ENCODE data around the gene MYOF.
"Not testable (repeated sequence)": the region's sequence is repeated elsewhere in the genome, so short reads cannot be mapped to it uniquely, and the experiment has no call there.

Gene MYOF

DNA sequence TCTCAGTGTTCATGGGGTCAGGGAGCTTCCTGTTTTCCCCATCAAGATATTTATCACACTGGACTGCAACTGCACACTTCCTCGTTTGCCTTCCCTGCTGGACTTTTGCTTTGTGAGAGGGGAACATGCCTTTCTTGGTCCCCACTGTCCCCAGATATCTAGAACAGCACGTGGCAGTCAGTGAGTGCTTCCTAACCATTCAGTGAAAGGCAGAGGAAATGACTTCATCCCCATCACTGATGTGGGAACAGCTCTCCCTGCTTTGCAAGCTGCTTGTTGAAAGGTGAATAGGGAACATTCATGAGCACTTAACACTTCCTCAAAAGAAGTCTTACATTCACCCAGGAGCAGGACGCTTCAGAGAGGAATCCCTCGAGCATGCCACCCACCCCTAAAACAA is 135.4 kb downstream of the MYOF start:
- ATAC-seq = no peak

GRCh38 chr10:93346108-93346507 is 136.0 kb downstream of the MYOF start:
- H3K27ac Mint-ChIP-seq = no peak overlapping the region
- H3K4me3 Mint-ChIP-seq = no peak overlapping the region
- DNase-seq (ENCODE audit: low spot score in 2 of 2) = no peak
- H3K4me1 Mint-ChIP-seq = peaks cover 6% of the 10 kb centered on the region
- peak; percentile 34 for ATAC-seq
- no peaks in the 10 kb centered on the region for H3K9me3 Mint-ChIP-seq
- H3K36me3 Mint-ChIP-seq = no peaks in the 10 kb centered on the region

More for the DNA sequence above, 135.4 kb downstream of the MYOF start:
- no peak overlapping the region for H3K4me3 Mint-ChIP-seq
- H3K36me3 Mint-ChIP-seq = no peaks in the 10 kb centered on the region
- no peaks in the 10 kb centered on the region for H3K9me3 Mint-ChIP-seq
- DNase-seq (ENCODE audit: low spot score in 2 of 2) = no peak
- H3K27ac Mint-ChIP-seq = no peak overlapping the region
- H3K4me1 Mint-ChIP-seq = peaks cover 6% of the 10 kb centered on the region

DNA sequence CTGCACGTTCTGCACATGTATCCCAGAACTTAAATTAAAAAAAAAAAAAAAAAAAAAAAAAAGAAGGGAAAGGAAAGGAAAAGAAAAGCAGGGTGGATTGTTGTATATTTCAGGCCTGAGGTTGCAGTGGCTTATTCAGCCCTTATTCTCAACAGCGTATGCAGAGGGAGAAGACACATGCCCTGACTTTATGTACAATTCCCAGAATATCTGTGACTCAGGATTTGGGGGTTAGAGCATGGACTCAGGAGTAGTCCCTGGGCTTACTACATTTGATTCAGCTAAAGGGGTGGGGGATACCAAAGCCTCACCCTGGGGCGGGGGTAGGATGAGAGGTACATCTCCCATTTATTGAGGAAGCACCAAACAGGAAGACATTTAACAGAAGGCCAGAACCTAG is 137.4 kb downstream of the MYOF start:
- Mint-ChIP-seq H3K36me3 (no peaks in the 10 kb centered on the region), H3K9me3 (no peaks in the 10 kb centered on the region), H3K27ac (peak overlapping the region; percentile 11), H3K4me1 (peaks cover 6% of the 10 kb centered on the region), H3K4me3 (no peak overlapping the region)
- DNase-seq (ENCODE audit: low spot score in 2 of 2) (no peak), ATAC-seq (no peak)

- DNase-seq (ENCODE audit: low spot score in 2 of 2) (no peak), ATAC-seq (no peak)
- Mint-ChIP-seq H3K27ac (no peak overlapping the region), H3K9me3 (no peaks in the 10 kb centered on the region), H3K36me3 (peaks cover 13% of the 10 kb centered on the region), H3K4me3 (no peak overlapping the region), H3K4me1 (peaks cover 6% of the 10 kb centered on the region)
Observed at GRCh38 chr10:93342921-93343320, 139.2 kb downstream of the MYOF start.

- Mint-ChIP-seq H3K27ac (no peak overlapping the region), H3K9me3 (no peaks in the 10 kb centered on the region), H3K36me3 (peaks cover 13% of the 10 kb centered on the region), H3K4me1 (peaks cover 6% of the 10 kb centered on the region), H3K4me3 (no peak overlapping the region)
- DNase-seq (ENCODE audit: low spot score in 2 of 2) = no peak
- ATAC-seq = no peak
Observed at GRCh38 chr10:93342366-93342765, 139.8 kb downstream of the MYOF start.

GRCh38 chr10:93337309-93337721 is 144.8 kb downstream of the MYOF start:
- Mint-ChIP-seq H3K36me3 (peaks cover 13% of the 10 kb centered on the region), H3K4me1 (no peaks in the 10 kb centered on the region), H3K27ac (no peak overlapping the region), H3K4me3 (no peak overlapping the region), H3K9me3 (no peaks in the 10 kb centered on the region)
- no peak for ATAC-seq
- DNase-seq (ENCODE audit: low spot score in 2 of 2) = no peak

DNA sequence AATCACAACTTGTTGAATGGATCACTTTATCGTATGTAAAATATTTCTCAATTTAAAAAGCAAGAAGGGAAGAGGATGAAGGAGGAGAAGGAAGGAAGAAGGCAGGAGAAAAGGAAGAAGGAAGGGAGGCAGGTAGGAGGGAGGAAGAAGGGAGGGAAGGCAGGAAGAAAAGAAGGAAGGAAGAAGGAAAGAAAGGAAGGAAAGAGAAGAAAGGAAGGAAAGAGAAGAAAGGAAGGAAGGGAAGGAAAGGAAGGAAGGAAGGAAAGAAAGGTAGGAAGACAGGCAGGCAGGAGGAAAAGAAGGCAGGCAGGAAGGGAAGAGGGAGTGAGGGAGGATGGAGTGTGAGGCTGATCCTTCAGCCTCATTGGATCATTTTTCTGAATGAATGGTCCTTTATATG is 145.5 kb downstream of the MYOF start:
- no peak for DNase-seq (ENCODE audit: low spot score in 2 of 2)
- no peak for ATAC-seq
- H3K4me3 Mint-ChIP-seq = no peak overlapping the region
- H3K36me3 Mint-ChIP-seq = peaks cover 13% of the 10 kb centered on the region
- H3K9me3 Mint-ChIP-seq = no peaks in the 10 kb centered on the region
- no peak overlapping the region for H3K27ac Mint-ChIP-seq
- no peaks in the 10 kb centered on the region for H3K4me1 Mint-ChIP-seq

DNA sequence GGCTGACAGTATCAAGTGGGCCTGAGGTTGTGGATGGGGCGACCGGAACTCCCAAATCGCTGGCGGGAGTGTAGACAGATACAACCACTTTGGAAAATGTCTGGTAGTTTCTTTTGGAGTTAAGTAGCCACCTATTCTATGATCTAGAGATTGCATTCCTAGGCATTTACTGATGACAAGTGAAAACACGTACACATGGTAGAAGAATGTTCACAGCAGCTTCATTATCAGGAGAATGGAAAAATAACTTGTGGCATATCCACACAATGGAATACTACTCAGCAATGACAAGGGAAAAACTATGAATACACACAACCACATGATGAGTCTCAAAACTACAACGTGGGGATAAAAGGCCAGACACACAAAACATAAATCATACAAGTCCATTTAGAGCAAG is 146.0 kb downstream of the MYOF start:
- no peaks in the 10 kb centered on the region for H3K9me3 Mint-ChIP-seq
- H3K27ac Mint-ChIP-seq = no peak overlapping the region
- H3K36me3 Mint-ChIP-seq = peaks cover 13% of the 10 kb centered on the region
- no peak overlapping the region for H3K4me3 Mint-ChIP-seq
- no peak for DNase-seq (ENCODE audit: low spot score in 2 of 2)
- no peak for ATAC-seq
- no peaks in the 10 kb centered on the region for H3K4me1 Mint-ChIP-seq

DNA sequence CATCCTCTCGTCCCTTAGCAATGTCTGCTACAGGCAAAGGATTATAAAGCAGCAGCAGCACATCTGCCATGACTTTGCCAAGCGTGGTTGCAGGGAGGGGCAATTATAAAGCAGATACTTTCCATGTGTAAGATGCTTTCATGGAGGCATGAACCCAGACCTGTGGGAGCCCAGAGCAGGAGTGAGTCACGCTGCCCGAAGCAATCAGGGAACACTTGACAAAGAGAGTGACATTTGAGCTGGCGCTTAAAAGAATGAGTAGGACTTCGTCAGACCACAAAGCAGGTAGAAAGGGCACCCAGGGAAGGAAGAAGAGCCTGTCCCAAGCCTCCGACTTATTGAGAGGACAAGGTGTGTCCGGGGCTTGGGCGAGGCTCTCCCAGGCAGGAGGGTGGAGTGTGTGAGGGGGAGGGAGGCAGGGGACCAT is 147.2 kb downstream of the MYOF start:
- ATAC-seq = no peak
- Mint-ChIP-seq H3K9me3 (no peaks in the 10 kb centered on the region), H3K4me3 (no peak overlapping the region), H3K4me1 (no peaks in the 10 kb centered on the region), H3K27ac (no peak overlapping the region), H3K36me3 (peaks cover 13% of the 10 kb centered on the region)
- DNase-seq (ENCODE audit: low spot score in 2 of 2) = no peak

DNA sequence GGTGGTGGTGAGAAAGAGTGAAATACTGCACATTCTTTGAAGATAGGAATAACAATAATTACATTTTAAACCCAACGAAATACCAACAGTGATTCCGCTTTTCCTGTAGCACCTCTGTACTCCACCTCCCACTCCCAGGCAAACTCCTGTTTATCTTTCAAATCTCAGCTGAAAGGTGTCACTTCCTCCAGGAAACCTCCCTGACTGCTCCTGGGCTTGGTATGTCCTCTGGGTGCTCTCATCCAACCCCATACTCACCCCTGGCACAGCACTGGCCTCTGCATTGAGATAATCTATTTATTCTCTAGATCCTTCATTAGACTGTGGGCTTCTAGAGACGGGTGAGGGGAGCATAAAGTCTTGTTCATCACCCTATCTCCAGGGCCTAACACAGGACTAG is 148.0 kb downstream of the MYOF start:
- ATAC-seq (no peak), DNase-seq (ENCODE audit: low spot score in 2 of 2) (no peak)
- H3K27ac Mint-ChIP-seq = no peak overlapping the region
- peaks cover 11% of the 10 kb centered on the region for H3K36me3 Mint-ChIP-seq
- no peaks in the 10 kb centered on the region for H3K9me3 Mint-ChIP-seq
- no peaks in the 10 kb centered on the region for H3K4me1 Mint-ChIP-seq
- H3K4me3 Mint-ChIP-seq = no peak overlapping the region

GRCh38 chr10:93333278-93333978 is 148.7 kb downstream of the MYOF start:
- ATAC-seq (no peak), DNase-seq (ENCODE audit: low spot score in 2 of 2) (no peak)
- Mint-ChIP-seq H3K36me3 (peaks cover 3% of the 10 kb centered on the region), H3K27ac (no peak overlapping the region), H3K4me1 (no peaks in the 10 kb centered on the region), H3K4me3 (no peak overlapping the region), H3K9me3 (no peaks in the 10 kb centered on the region)

DNA sequence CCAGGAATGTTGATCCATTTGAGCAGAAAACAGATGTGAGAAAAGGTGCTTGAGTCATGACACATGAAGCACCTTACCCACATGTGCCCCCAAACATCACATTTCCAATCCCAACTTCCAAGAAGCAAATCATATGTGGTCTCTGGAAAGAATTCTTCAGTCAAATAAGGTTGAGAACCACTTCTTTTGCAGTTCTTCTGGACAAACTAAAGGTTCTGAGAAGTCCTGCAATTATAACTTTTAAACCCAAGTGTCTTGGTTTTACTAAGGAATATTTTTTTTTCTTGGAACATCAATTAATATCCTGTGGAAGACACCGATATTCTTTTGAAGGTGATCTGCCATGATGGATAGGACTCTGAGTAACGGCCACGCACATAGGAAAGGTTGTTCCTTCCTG is 151.3 kb downstream of the MYOF start:
- no peak overlapping the region for H3K4me3 Mint-ChIP-seq
- no peak overlapping the region for H3K27ac Mint-ChIP-seq

GRCh38 chr10:93319896-93320295 is 162.2 kb downstream of the MYOF start:
- ATAC-seq (no peak), DNase-seq (ENCODE audit: low spot score in 2 of 2) (no peak)
- Mint-ChIP-seq H3K9me3 (no peaks in the 10 kb centered on the region), H3K4me3 (no peak overlapping the region), H3K36me3 (peaks cover 7% of the 10 kb centered on the region), H3K27ac (no peak overlapping the region), H3K4me1 (no peaks in the 10 kb centered on the region)

More for the DNA sequence above, 151.3 kb downstream of the MYOF start:
- DNase-seq (ENCODE audit: low spot score in 2 of 2) (no peak), ATAC-seq (no peak)
- H3K36me3 Mint-ChIP-seq = no peaks in the 10 kb centered on the region
- H3K9me3 Mint-ChIP-seq = no peaks in the 10 kb centered on the region
- H3K4me1 Mint-ChIP-seq = no peaks in the 10 kb centered on the region

DNA sequence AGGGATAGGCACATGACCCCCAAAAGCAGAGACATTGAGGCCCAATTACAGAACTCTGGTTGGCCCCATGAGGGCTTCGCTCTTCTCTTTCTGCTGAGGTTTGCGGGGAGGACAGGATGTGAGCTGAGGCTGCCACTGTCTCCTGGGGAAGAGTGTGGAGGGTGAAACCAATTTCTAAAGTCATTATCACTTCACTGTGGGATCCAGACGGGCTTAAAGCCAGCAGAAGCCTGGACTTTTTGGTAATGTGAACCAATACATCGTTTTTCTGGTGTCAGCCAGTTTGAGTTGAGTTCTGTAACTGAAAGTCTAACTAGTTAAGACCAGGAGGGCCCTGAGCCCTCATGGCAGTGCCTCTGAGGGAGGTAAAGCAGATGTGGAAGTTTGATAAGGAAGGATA is 163.0 kb downstream of the MYOF start:
- peaks cover 7% of the 10 kb centered on the region for H3K36me3 Mint-ChIP-seq
- ATAC-seq (no peak), DNase-seq (ENCODE audit: low spot score in 2 of 2) (no peak)
- H3K4me3 Mint-ChIP-seq = no peak overlapping the region
- H3K4me1 Mint-ChIP-seq = no peaks in the 10 kb centered on the region
- H3K9me3 Mint-ChIP-seq = no peaks in the 10 kb centered on the region
- H3K27ac Mint-ChIP-seq = no peak overlapping the region

DNA sequence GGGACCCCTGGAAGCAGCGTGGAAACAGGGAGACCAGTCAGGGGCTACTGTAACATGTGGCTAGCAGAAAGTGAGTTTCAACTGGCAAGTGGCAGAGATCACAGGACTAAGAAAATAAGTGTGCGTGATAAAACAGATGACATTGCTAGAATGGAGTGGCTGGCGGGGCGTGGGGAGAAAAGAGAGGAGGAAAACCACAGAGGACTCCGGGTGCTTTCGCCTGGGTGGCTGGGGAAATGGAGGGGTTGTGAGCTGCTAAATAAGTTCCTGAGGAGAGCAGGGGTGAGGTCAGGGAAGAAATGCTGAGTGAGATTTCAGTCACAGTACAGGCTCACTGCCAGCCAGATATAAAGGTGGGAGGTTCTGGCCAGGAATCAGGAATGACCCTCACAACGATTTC is 166.9 kb downstream of the MYOF start:
- H3K9me3 Mint-ChIP-seq = no peaks in the 10 kb centered on the region
- H3K4me1 Mint-ChIP-seq = no peaks in the 10 kb centered on the region
- no peak for ATAC-seq
- no peak for DNase-seq (ENCODE audit: low spot score in 2 of 2)
- no peak overlapping the region for H3K27ac Mint-ChIP-seq
- H3K4me3 Mint-ChIP-seq = no peak overlapping the region
- H3K36me3 Mint-ChIP-seq = peaks cover 7% of the 10 kb centered on the region

GRCh38 chr10:93314656-93315055 is 167.5 kb downstream of the MYOF start:
- ATAC-seq; H3K9me3 Mint-ChIP-seq; H3K4me1 Mint-ChIP-seq; H3K4me3 Mint-ChIP-seq; DNase-seq (ENCODE audit: low spot score in 2 of 2); H3K27ac Mint-ChIP-seq; H3K36me3 Mint-ChIP-seq: not testable (repeated sequence)

DNA sequence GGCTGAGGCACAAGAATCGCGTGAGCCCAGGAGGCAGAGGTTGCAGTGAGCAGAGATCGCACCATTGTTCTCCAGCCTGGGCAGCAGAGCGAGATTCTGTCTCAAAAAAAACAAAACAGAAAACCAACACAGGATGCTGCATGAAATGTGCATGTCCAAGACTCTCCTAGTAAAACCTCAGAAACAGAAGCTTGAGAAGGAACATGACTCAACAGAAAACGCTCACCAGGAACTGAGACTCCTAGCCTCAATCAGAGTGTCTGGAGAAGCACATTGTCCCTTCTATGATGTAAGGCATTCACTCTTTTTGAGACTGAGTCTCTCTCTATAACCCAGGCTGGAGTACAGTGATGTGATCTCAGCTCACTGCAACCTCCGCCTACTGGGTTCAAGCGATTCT is 168.3 kb downstream of the MYOF start:
- no peaks in the 10 kb centered on the region for H3K9me3 Mint-ChIP-seq
- ATAC-seq (no peak), DNase-seq (ENCODE audit: low spot score in 2 of 2) (no peak)
- H3K4me3 Mint-ChIP-seq = no peak overlapping the region
- H3K4me1 Mint-ChIP-seq = no peaks in the 10 kb centered on the region
- H3K27ac Mint-ChIP-seq = no peak overlapping the region
- H3K36me3 Mint-ChIP-seq = peaks cover 7% of the 10 kb centered on the region
